Lung (tissue), 12 donors: ENCODE data around the gene UBAP1L. TPM values are rescaled to one million over a fixed set of nuclear protein-coding genes. Genes with fewer than 3 reads are reported as not detected.

Source experiments
- ATAC-seq: fragments of 200-7000 bp; cut with Tn5 transposase; one replicate; pipeline ENCODE4 v1.9.1; 2020; ENCODE audit warnings: moderate number of reproducible peaks; ENCODE audit not compliant: insufficient read depth, low FRiP score
- DNase-seq, 3 donors: peaks; one replicate each; pipeline ENCODE4 v3.0.0-alpha.2; 2013 to 2017
- H3K27ac ChIP-seq, 2 donors: one replicate each; pipeline ENCODE4 v1.5.1; 2013; ENCODE audit warnings: mild to moderate bottlenecking in 2 of 2, moderate library complexity in 2 of 2, control low read depth in 1 of 2, inconsistent platforms in 1 of 2, low read depth in 1 of 2, low read length in 1 of 2
- H3K27me3 ChIP-seq, 3 donors: one replicate each; pipeline ENCODE4 v1.5.1; 2013; ENCODE audit warnings: low read length in 2 of 3; ENCODE audit not compliant: control insufficient read depth in 3 of 3, insufficient read depth in 3 of 3
- H3K36me3 ChIP-seq, 4 donors: one replicate each; pipeline ENCODE4 v1.5.1; 2013; ENCODE audit warnings: low read length in 4 of 4, mild to moderate bottlenecking in 1 of 4, moderate library complexity in 1 of 4; ENCODE audit not compliant: control insufficient read depth in 4 of 4, insufficient read depth in 4 of 4
- H3K4me1 ChIP-seq, 5 donors: one replicate each; pipeline ENCODE4 v1.5.1; 2013; ENCODE audit warnings: low read length in 5 of 5, mild to moderate bottlenecking in 2 of 5, moderate library complexity in 1 of 5; ENCODE audit not compliant: control insufficient read depth in 5 of 5, insufficient read depth in 5 of 5
- H3K4me3 ChIP-seq: one replicate; pipeline ENCODE4 v1.5.1; 2013; ENCODE audit warnings: mild to moderate bottlenecking, control low read depth, moderate library complexity
- H3K9ac ChIP-seq, 2 donors: one replicate each; pipeline ENCODE4 v1.5.1; 2013; ENCODE audit warnings: low read length in 2 of 2, control low read depth in 1 of 2; ENCODE audit not compliant: insufficient read depth in 1 of 2
- H3K9me3 ChIP-seq, 4 donors: one replicate each; pipeline ENCODE4 v1.5.1; 2013; ENCODE audit warnings: low read length in 3 of 4, mild to moderate bottlenecking in 1 of 4, moderate library complexity in 1 of 4; ENCODE audit not compliant: control insufficient read depth in 4 of 4, insufficient read depth in 3 of 4
- WGBS, 2 donors: extraction: QIAGEN DNeasy Blood & Tissue Kit; methylation state at CpG; one replicate each; pipeline ENCODE4 v1.1.7; 2013; 5-methylcytosine and 5-hydroxymethylcytosine counted together
- polyA plus RNA-seq, 2 donors: library from polyadenylated mRNA; stranded (reverse); fragments of 200-250 nt; gene quantifications; one replicate each; pipeline ENCODE4 v1.2.1, GENCODE V29; 2013
- total RNA-seq, 2 donors: library from RNA; depleted of rRNA in 1 of 2; stranded (reverse); fragments of >200 nt in 1 of 2; gene quantifications; one replicate each; pipeline ENCODE4 v1.2.1, GENCODE V29; 2014 to 2021
- TF ChIP-seq, protein P1 (sequence below): IDR thresholded peaks from 2 replicates; pipeline ENCODE4 v1.5.1; 2012; ENCODE audit warnings: mild to moderate bottlenecking; ENCODE audit errors: control extremely low read depth, extremely low read depth
- donor health status: control.
- donor health status: control.
- donor health status: Bipolar disorder and iron deficiency.
- donor health status: healthy.
- donor health status: DM: yes; HTN: yes; CAD: no.

Gene UBAP1L
- total and polyA plus RNA-seq, 4 donors, result 0.96 to 5.4 (median 3.4) TPM

DNA sequence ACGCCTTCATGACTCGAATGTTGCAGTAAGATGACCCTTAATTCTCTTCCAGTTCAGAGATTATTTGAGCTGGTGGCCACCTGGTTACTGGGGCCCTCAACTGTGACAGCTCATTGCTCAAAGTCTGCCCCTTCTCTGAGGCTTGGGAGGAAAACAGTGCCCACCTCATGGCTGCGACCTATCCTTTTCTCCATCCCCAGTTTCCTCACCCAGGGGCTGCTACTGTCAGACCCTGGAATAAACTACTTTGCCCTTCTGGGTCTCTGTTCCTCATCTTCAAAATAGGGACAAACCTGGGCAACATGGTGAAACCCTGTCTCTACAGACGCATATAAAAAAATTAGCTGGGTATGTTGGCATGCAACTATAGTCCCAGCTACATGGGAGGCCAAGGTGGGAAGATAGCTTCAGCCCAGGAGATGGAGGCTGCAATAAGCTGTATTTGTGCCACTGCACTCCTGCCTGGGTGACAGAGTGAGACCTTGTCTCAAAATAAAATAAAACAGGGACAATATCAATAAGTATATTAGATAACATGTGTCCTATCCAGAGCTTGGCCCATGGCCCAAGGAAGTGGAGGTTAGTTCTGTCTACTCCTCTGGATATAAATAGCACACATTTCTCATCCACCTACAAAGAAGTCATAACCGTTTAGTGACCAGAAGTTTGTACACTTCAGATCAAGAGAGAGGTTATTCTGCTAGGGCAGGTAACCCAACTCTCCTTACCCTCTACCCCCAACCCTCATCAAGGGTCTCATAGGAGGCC lies 45.0 kb downstream of the UBAP1L start:
- Histone ChIP-seq H3K36me3 (peaks cover 0 to 15% (median 4%) of the 10 kb centered on the region in 4 donors), H3K27me3 (no peaks in the 10 kb centered on the region), H3K9me3 (no peaks in the 10 kb centered on the region), H3K9ac (no peak overlapping the region), H3K4me3 (no peak overlapping the region), H3K4me1 (peaks cover 3 to 65% (median 27%) of the 10 kb centered on the region in 5 donors), H3K27ac (peak overlapping the region; percentile 76 to 86)
- ATAC-seq (no peak), DNase-seq (no peak)
- WGBS, 2 donors, result 75 to 76% methylated on average over 5 of the region's 5 CpGs
- TF ChIP-seq, protein P1, sequence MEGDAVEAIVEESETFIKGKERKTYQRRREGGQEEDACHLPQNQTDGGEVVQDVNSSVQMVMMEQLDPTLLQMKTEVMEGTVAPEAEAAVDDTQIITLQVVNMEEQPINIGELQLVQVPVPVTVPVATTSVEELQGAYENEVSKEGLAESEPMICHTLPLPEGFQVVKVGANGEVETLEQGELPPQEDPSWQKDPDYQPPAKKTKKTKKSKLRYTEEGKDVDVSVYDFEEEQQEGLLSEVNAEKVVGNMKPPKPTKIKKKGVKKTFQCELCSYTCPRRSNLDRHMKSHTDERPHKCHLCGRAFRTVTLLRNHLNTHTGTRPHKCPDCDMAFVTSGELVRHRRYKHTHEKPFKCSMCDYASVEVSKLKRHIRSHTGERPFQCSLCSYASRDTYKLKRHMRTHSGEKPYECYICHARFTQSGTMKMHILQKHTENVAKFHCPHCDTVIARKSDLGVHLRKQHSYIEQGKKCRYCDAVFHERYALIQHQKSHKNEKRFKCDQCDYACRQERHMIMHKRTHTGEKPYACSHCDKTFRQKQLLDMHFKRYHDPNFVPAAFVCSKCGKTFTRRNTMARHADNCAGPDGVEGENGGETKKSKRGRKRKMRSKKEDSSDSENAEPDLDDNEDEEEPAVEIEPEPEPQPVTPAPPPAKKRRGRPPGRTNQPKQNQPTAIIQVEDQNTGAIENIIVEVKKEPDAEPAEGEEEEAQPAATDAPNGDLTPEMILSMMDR, result no peak

DNA sequence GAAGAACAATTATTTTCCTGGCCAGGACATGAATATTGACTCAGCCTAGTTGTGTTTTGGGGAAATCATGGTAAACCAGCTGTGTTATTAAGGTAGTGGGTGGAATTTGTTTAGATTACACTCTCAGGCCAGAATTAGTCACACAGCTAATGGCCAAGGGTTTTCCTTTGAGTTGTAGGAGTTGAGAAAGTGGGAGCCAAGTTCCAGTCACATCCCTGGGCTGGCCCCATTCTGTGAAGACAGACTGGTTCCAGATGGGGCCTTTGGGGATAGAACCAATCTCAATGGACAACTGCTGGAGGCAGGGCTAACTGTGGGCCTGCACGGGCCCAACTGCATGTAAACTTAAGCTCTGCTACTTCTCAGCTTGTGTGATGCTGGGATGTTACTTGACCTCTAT lies 45.8 kb downstream of the UBAP1L start:
- peak; percentile 96 to 99 (median 99) for DNase-seq
- peak; percentile 49 for ATAC-seq
- peak overlapping the region in 1 of 2 donors; percentile 61 for H3K9ac ChIP-seq
- no peak overlapping the region for H3K4me3 ChIP-seq
- H3K27me3 ChIP-seq, result no peaks in the 10 kb centered on the region
- TF ChIP-seq, protein P1, result no peak
- H3K4me1 ChIP-seq, result peaks cover 3 to 72% (median 27%) of the 10 kb centered on the region in 5 donors
- 77 to 78% methylated on average over 1 of the region's 1 CpG for WGBS, 2 donors
- H3K9me3 ChIP-seq, result no peaks in the 10 kb centered on the region
- H3K36me3 ChIP-seq, result peaks cover 0 to 18% (median 5%) of the 10 kb centered on the region in 4 donors
- peak overlapping the region; percentile 76 to 86 for H3K27ac ChIP-seq

DNA sequence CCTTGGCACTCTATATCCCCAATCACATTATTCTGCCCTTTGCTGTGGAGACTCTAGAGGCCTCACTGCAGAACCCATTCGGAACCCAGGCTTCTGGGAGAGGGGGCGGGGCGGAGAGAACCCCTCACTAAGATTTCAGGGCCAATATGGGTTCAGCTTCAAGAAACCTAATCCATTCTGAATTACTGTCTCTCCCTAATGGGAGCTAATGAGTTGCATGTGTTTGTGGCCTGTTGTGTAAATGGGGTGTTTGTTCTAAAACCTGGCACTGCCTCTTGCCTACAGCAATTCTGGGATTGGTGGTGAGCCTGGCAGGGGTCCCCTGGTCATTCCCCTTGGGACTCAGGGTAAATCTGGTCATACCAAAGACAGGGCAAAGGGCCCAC lies 46.6 kb downstream of the UBAP1L start:
- DNase-seq, result peak in 1 of 3 donors; percentile 54
- Histone ChIP-seq H3K27ac (peak overlapping the region; percentile 27 to 67), H3K4me1 (peaks cover 3 to 78% (median 27%) of the 10 kb centered on the region in 5 donors), H3K36me3 (peaks cover 0 to 25% (median 8%) of the 10 kb centered on the region in 4 donors), H3K4me3 (no peak overlapping the region), H3K9me3 (no peaks in the 10 kb centered on the region), H3K9ac (peak overlapping the region in 1 of 2 donors; percentile 61), H3K27me3 (no peaks in the 10 kb centered on the region)
- 89 to 95% methylated on average over 3 of the region's 3 CpGs for WGBS, 2 donors
- ATAC-seq, result no peak
- TF ChIP-seq, protein P1, result no peak
